Trophoblast cell (in vitro differentiated cells and primary cell): ENCODE data around the gene ADAMTS15.

Experiments used
- DNase-seq, 2 donors: peaks; one replicate each; pipeline ENCODE4 v3.0.0-alpha.2; 2016
- H2AFZ ChIP-seq: 2 replicates; pipeline ENCODE4 v1.6.1; 2013; ENCODE audit warnings: low read length, moderate library complexity, mild to moderate bottlenecking; ENCODE audit not compliant: insufficient read depth, poor library complexity
- H2AK5ac ChIP-seq: 2 replicates; pipeline ENCODE4 v1.6.1; 2013; ENCODE audit warnings: mild to moderate bottlenecking, low read length
- H2BK120ac ChIP-seq: 2 replicates; pipeline ENCODE4 v1.6.1; 2013; ENCODE audit warnings: low read length, mild to moderate bottlenecking, moderate library complexity; ENCODE audit not compliant: insufficient read depth, poor library complexity
- H2BK12ac ChIP-seq: 2 replicates; pipeline ENCODE4 v1.6.1; 2013; ENCODE audit warnings: mild to moderate bottlenecking, low read length, moderate library complexity
- H2BK5ac ChIP-seq: 2 replicates; pipeline ENCODE4 v1.6.1; 2013; ENCODE audit warnings: low read length, low read depth, moderate library complexity, mild to moderate bottlenecking; ENCODE audit not compliant: poor library complexity
- H3K14ac ChIP-seq: 2 replicates; pipeline ENCODE4 v1.6.1; 2013; ENCODE audit warnings: mild to moderate bottlenecking, low read length
- H3K18ac ChIP-seq: 2 replicates; pipeline ENCODE4 v1.6.1; 2013; ENCODE audit warnings: mild to moderate bottlenecking, low read length
- H3K23ac ChIP-seq: 2 replicates; pipeline ENCODE4 v1.6.1; 2013; ENCODE audit warnings: low read length
- H3K27ac ChIP-seq: 2 replicates; pipeline ENCODE4 v1.5.1; 2013; ENCODE audit warnings: low read depth, mild to moderate bottlenecking, inconsistent platforms, low read length, moderate library complexity
- H3K27me3 ChIP-seq: 2 replicates; pipeline ENCODE4 v1.6.1; 2013; ENCODE audit warnings: inconsistent platforms, mild to moderate bottlenecking, low read length, moderate library complexity; ENCODE audit not compliant: insufficient read depth
- H3K36me3 ChIP-seq, 2 experiments: 1 replicate in 1 of 2; 2 replicates in 1 of 2; pipeline ENCODE4 v1.6.1; 2013; ENCODE audit warnings: low read length in 2 of 2, mild to moderate bottlenecking in 2 of 2, moderate library complexity in 1 of 2; ENCODE audit not compliant: insufficient read depth in 2 of 2, control insufficient read depth in 1 of 2
- H3K4ac ChIP-seq: 2 replicates; pipeline ENCODE4 v1.6.1; 2013; ENCODE audit warnings: low read depth, mild to moderate bottlenecking, low read length, moderate library complexity
- H3K4me1 ChIP-seq, 2 experiments: 1 replicate in 1 of 2; 2 replicates in 1 of 2; pipeline ENCODE4 v1.6.1; 2013; ENCODE audit warnings: low read length in 2 of 2, mild to moderate bottlenecking in 2 of 2, moderate library complexity in 1 of 2; ENCODE audit not compliant: insufficient read depth in 2 of 2, control insufficient read depth in 1 of 2
- H3K4me2 ChIP-seq: 2 replicates; pipeline ENCODE4 v1.6.1; 2013; ENCODE audit warnings: inconsistent platforms, mild to moderate bottlenecking, low read length, moderate library complexity
- H3K4me3 ChIP-seq: 2 replicates; pipeline ENCODE4 v1.5.1; 2013; ENCODE audit warnings: mild to moderate bottlenecking, low read depth, low read length, inconsistent platforms
- H3K79me1 ChIP-seq: one replicate; pipeline ENCODE4 v1.6.1; 2013; ENCODE audit warnings: low read length
- H3K79me2 ChIP-seq: 2 replicates; pipeline ENCODE4 v1.6.1; 2013; ENCODE audit warnings: low read length, mild to moderate bottlenecking; ENCODE audit not compliant: control insufficient read depth, insufficient read depth, poor library complexity
- H3K9ac ChIP-seq: 2 replicates; pipeline ENCODE4 v1.6.1; 2013; ENCODE audit warnings: mild to moderate bottlenecking, low read length
- H3K9me3 ChIP-seq: 2 replicates; pipeline ENCODE4 v1.6.1; 2013; ENCODE audit warnings: low read depth, mild to moderate bottlenecking, control low read depth, inconsistent platforms, low read length; ENCODE audit not compliant: insufficient read depth
- H4K12ac ChIP-seq: 2 replicates; pipeline ENCODE4 v1.6.1; 2013; ENCODE audit warnings: low read depth, mild to moderate bottlenecking, low read length, moderate library complexity
- H4K8ac ChIP-seq: 2 replicates; pipeline ENCODE4 v1.6.1; 2013; ENCODE audit warnings: low read depth, mild to moderate bottlenecking, low read length, moderate library complexity
- H4K91ac ChIP-seq: one replicate; pipeline ENCODE4 v1.6.1; 2013; ENCODE audit warnings: low read depth, mild to moderate bottlenecking, low read length, moderate library complexity
- WGBS: extraction: QIAGEN DNeasy Blood & Tissue Kit; methylation state at CpG from one replicate; pipeline ENCODE4 v1.1.7; 2013; ENCODE audit warnings: missing lambda C conversion rate; ENCODE audit not compliant: insufficient read length, insufficient coverage; ENCODE audit errors: extremely low coverage; 5-methylcytosine and 5-hydroxymethylcytosine counted together

ADAMTS15 gene

GRCh38 chr11:130476200-130476921 is 27.9 kb downstream of the ADAMTS15 start:
- Histone ChIP-seq H3K4ac (no peak overlapping the region), H3K23ac (no peak overlapping the region), H2AK5ac (no peak overlapping the region), H2AFZ (no peak overlapping the region), H4K12ac (no peak overlapping the region), H4K91ac (no peak overlapping the region), H3K4me1 (peaks cover 5 to 12% of the 10 kb centered on the region in 2 experiments), H3K36me3 (no peaks in the 10 kb centered on the region), H3K4me3 (no peak overlapping the region), H3K14ac (no peak overlapping the region), H3K9ac (no peak overlapping the region), H2BK12ac (no peak overlapping the region), H3K9me3 (peaks cover 5% of the 10 kb centered on the region), H3K18ac (no peak overlapping the region), H3K4me2 (no peak overlapping the region), H3K79me1 (no peaks in the 10 kb centered on the region), H2BK120ac (no peak overlapping the region), H3K79me2 (no peaks in the 10 kb centered on the region), H4K8ac (no peak overlapping the region), H3K27me3 (no peaks in the 10 kb centered on the region), H2BK5ac (no peak overlapping the region), H3K27ac (no peak overlapping the region)
- peak; percentile 47 to 73 for DNase-seq
- WGBS = no CpG with 5 or more reads among the region's 12 CpGs

- Histone ChIP-seq H3K79me1 (no peaks in the 10 kb centered on the region), H4K8ac (no peak overlapping the region), H3K4me2 (no peak overlapping the region), H4K91ac (no peak overlapping the region), H4K12ac (no peak overlapping the region), H2AFZ (no peak overlapping the region), H2AK5ac (no peak overlapping the region), H3K14ac (no peak overlapping the region), H3K79me2 (no peaks in the 10 kb centered on the region), H3K27ac (no peak overlapping the region), H2BK120ac (no peak overlapping the region), H3K4ac (no peak overlapping the region), H3K4me1 (peaks cover 5 to 12% of the 10 kb centered on the region in 2 experiments), H3K23ac (no peak overlapping the region), H3K4me3 (no peak overlapping the region), H3K27me3 (no peaks in the 10 kb centered on the region), H3K9me3 (peaks cover 5% of the 10 kb centered on the region), H3K36me3 (no peaks in the 10 kb centered on the region), H2BK5ac (no peak overlapping the region), H3K9ac (no peak overlapping the region), H2BK12ac (no peak overlapping the region), H3K18ac (no peak overlapping the region)
- DNase-seq = peak; percentile 64 to 66
- WGBS = no CpG with 5 or more reads among the region's 16 CpGs
Observed at GRCh38 chr11:130476922-130477491, 28.6 kb downstream of the ADAMTS15 start.

- Histone ChIP-seq H3K79me2 (no peaks in the 10 kb centered on the region), H3K9ac (no peak overlapping the region), H2BK120ac (no peak overlapping the region), H2AK5ac (no peak overlapping the region), H3K27me3 (no peaks in the 10 kb centered on the region), H3K79me1 (no peaks in the 10 kb centered on the region), H4K91ac (no peak overlapping the region), H3K14ac (no peak overlapping the region), H3K4me3 (no peak overlapping the region), H3K9me3 (peaks cover 5% of the 10 kb centered on the region), H3K23ac (no peak overlapping the region), H4K8ac (no peak overlapping the region), H3K27ac (no peak overlapping the region), H2AFZ (no peak overlapping the region), H3K18ac (no peak overlapping the region), H4K12ac (no peak overlapping the region), H3K4me2 (no peak overlapping the region), H3K4ac (no peak overlapping the region), H3K4me1 (peaks cover 5 to 12% of the 10 kb centered on the region in 2 experiments), H2BK12ac (no peak overlapping the region), H2BK5ac (no peak overlapping the region), H3K36me3 (no peaks in the 10 kb centered on the region)
- DNase-seq = no peak
- WGBS = no CpG with 5 or more reads among the region's 6 CpGs
Observed at GRCh38 chr11:130477586-130478203, 29.2 kb downstream of the ADAMTS15 start.

- Histone ChIP-seq H4K12ac (no peak overlapping the region), H3K79me2 (no peaks in the 10 kb centered on the region), H3K9ac (no peak overlapping the region), H3K9me3 (peaks cover 2% of the 10 kb centered on the region), H2BK12ac (no peak overlapping the region), H2AK5ac (no peak overlapping the region), H3K36me3 (no peaks in the 10 kb centered on the region), H3K4me3 (no peak overlapping the region), H2BK5ac (no peak overlapping the region), H3K4ac (no peak overlapping the region), H4K8ac (no peak overlapping the region), H3K18ac (no peak overlapping the region), H3K4me2 (no peak overlapping the region), H3K14ac (no peak overlapping the region), H2BK120ac (no peak overlapping the region), H3K27ac (no peak overlapping the region), H3K4me1 (peaks cover 5 to 12% of the 10 kb centered on the region in 2 experiments), H3K23ac (no peak overlapping the region), H2AFZ (no peak overlapping the region), H3K27me3 (no peaks in the 10 kb centered on the region), H3K79me1 (no peaks in the 10 kb centered on the region), H4K91ac (no peak overlapping the region)
- DNase-seq = peak; percentile 56 to 83
- WGBS = no CpG with 5 or more reads among the region's 10 CpGs
Observed at GRCh38 chr11:130478204-130478701, 29.8 kb downstream of the ADAMTS15 start.
